Measurements from ENCODE around the gene SYT1. TPM values are rescaled to one million over a fixed set of nuclear protein-coding genes. Genes with fewer than 3 reads are reported as not detected.

SYT1 gene
- total and polyA plus RNA-seq, 2 donors (not counting 1 experiment from before 2014, with no cell fraction given), result 0.60 to 1.3 TPM

GRCh38 chr12:79227646-79228045 is 363.1 kb downstream of the SYT1 start:
- TF ChIP-seq EZH2 (IDR thresholded peaks at IDR 0.05; ENCODE audit: borderline replicate concordance, insufficient read depth, low read depth, low read length, poor library complexity, severe bottlenecking), result no peak
- TF ChIP-seq CTCF (IDR thresholded peaks at IDR 0.05), result no peak
- no peak overlapping the region for H2AFZ ChIP-seq (ENCODE audit: insufficient read depth, low read depth, low read length, poor library complexity, severe bottlenecking)
- H3K36me3 ChIP-seq (replicated peaks in 1 of 2; ENCODE audit: control extremely low read depth in 1 of 2, control insufficient read depth in 1 of 2, extremely low read depth in 1 of 2, insufficient read depth in 2 of 2, low read length in 1 of 2), result no peaks in the 10 kb centered on the region
- H3K9me3 Mint-ChIP-seq (ENCODE audit: insufficient read depth), result peaks cover under 1% of the 10 kb centered on the region
- H3K9me3 ChIP-seq (ENCODE audit: control extremely low read depth in 1 of 3, control insufficient read depth in 2 of 3, insufficient read depth in 1 of 3, low read length in 2 of 3), result peaks cover under 1 to 8% (median 1%) of the 10 kb centered on the region in 3 donors
- no peak overlapping the region for H3K27ac ChIP-seq (ENCODE audit: low read length in 2 of 2)
- H3K4me3 ChIP-seq (ENCODE audit: control extremely low read depth in 1 of 5, extremely low read depth in 1 of 5, insufficient read depth in 1 of 5, low read depth in 2 of 5, low read length in 4 of 5), result no peak overlapping the region
- no peak overlapping the region for H3K4me2 ChIP-seq (replicated peaks; ENCODE audit: low read depth, low read length, poor library complexity, severe bottlenecking)
- H3K4me1 Mint-ChIP-seq, result no peaks in the 10 kb centered on the region
- H3K27me3 Mint-ChIP-seq, result no peaks in the 10 kb centered on the region
- WGBS (ENCODE audit: insufficient coverage), result no CpG with 5 or more reads among the region's 3 CpGs
- no peaks in the 10 kb centered on the region for H3K27me3 ChIP-seq (replicated peaks in 1 of 4; ENCODE audit: control extremely low read depth in 1 of 4, control insufficient read depth in 3 of 4, insufficient read depth in 4 of 4, low read length in 3 of 4)
- intact Hi-C loops (cut with micrococcal nuclease), result no loop called here
- no peak overlapping the region for H3K9ac ChIP-seq (ENCODE audit: low read length)
- no peaks in the 10 kb centered on the region for H3K4me1 ChIP-seq (ENCODE audit: control insufficient read depth in 2 of 2, insufficient read depth in 2 of 2, low read length in 2 of 2)
- no peak overlapping the region for H3K4me3 Mint-ChIP-seq
- no peaks in the 10 kb centered on the region for H3K79me2 ChIP-seq (ENCODE audit: control insufficient read depth, insufficient read depth, low read length)
- ChIA-PET CTCF (no interaction called here), POLR2A (no interaction called here)
- ATAC-seq (ENCODE audit: low read depth) (no peak), DNase-seq (no peak)
- H4K20me1 ChIP-seq (ENCODE audit: control insufficient read depth, insufficient read depth, low read length, poor library complexity, severe bottlenecking), result no peaks in the 10 kb centered on the region
- no peak overlapping the region for H3K27ac Mint-ChIP-seq

GRCh38 chr12:79233341-79233781 is 368.8 kb downstream of the SYT1 start:
- H2AFZ ChIP-seq (ENCODE audit: insufficient read depth, low read depth, low read length, poor library complexity, severe bottlenecking), result peak overlapping the region; percentile 14
- H3K4me3 ChIP-seq (ENCODE audit: control extremely low read depth in 1 of 5, extremely low read depth in 1 of 5, insufficient read depth in 1 of 5, low read depth in 2 of 5, low read length in 4 of 5), result no peak overlapping the region
- no peaks in the 10 kb centered on the region for H3K4me1 ChIP-seq (ENCODE audit: control insufficient read depth in 2 of 2, insufficient read depth in 2 of 2, low read length in 2 of 2)
- Mint-ChIP-seq H3K4me3 (no peak overlapping the region), H3K9me3 (ENCODE audit: insufficient read depth) (no peaks in the 10 kb centered on the region), H3K27me3 (no peaks in the 10 kb centered on the region), H3K4me1 (no peaks in the 10 kb centered on the region), H3K27ac (no peak overlapping the region)
- no peak overlapping the region for H3K27ac ChIP-seq (ENCODE audit: low read length in 2 of 2)
- intact Hi-C loops (cut with micrococcal nuclease), result no loop called here
- CTCF ChIA-PET, result no interaction called here
- POLR2A ChIA-PET, result no interaction called here
- H3K27me3 ChIP-seq (replicated peaks in 1 of 4; ENCODE audit: control extremely low read depth in 1 of 4, control insufficient read depth in 3 of 4, insufficient read depth in 4 of 4, low read length in 3 of 4), result no peaks in the 10 kb centered on the region
- no peak for TF ChIP-seq CTCF (IDR thresholded peaks at IDR 0.05)
- no peak for TF ChIP-seq EZH2 (IDR thresholded peaks at IDR 0.05; ENCODE audit: borderline replicate concordance, insufficient read depth, low read depth, low read length, poor library complexity, severe bottlenecking)
- no peaks in the 10 kb centered on the region for H4K20me1 ChIP-seq (ENCODE audit: control insufficient read depth, insufficient read depth, low read length, poor library complexity, severe bottlenecking)
- DNase-seq, result peak; percentile 6
- no peaks in the 10 kb centered on the region for H3K79me2 ChIP-seq (ENCODE audit: control insufficient read depth, insufficient read depth, low read length)
- no peak overlapping the region for H3K4me2 ChIP-seq (replicated peaks; ENCODE audit: low read depth, low read length, poor library complexity, severe bottlenecking)
- ATAC-seq (ENCODE audit: low read depth), result no peak
- H3K9ac ChIP-seq (ENCODE audit: low read length), result no peak overlapping the region
- WGBS (ENCODE audit: insufficient coverage), result 11% methylated on average over 5 of the region's 7 CpGs
- H3K36me3 ChIP-seq (replicated peaks in 1 of 2; ENCODE audit: control extremely low read depth in 1 of 2, control insufficient read depth in 1 of 2, extremely low read depth in 1 of 2, insufficient read depth in 2 of 2, low read length in 1 of 2), result no peaks in the 10 kb centered on the region
- H3K9me3 ChIP-seq (ENCODE audit: control extremely low read depth in 1 of 3, control insufficient read depth in 2 of 3, insufficient read depth in 1 of 3, low read length in 2 of 3), result no peaks in the 10 kb centered on the region

Measured in B cell (primary cell).